ENCODE data around the gene PLCB4. TPM values are rescaled to one million over a fixed set of nuclear protein-coding genes. Genes with fewer than 3 reads are reported as not detected.

The PLCB4 gene
- total RNA-seq, 2 experiments from 2014 or later = not detected

- Histone ChIP-seq H3K4me2 (ENCODE audit: low read length) (no peak overlapping the region), H3K79me2 (ENCODE audit: insufficient read depth, low read depth, low read length) (no peaks in the 10 kb centered on the region), H4K20me1 (ENCODE audit: insufficient read depth, low read length) (no peaks in the 10 kb centered on the region), H3K9me3 (ENCODE audit: low read length) (no peaks in the 10 kb centered on the region), H3K36me3 (ENCODE audit: insufficient read depth, low read length) (no peaks in the 10 kb centered on the region), H3K4me1 (ENCODE audit: insufficient read depth, low read length, poor library complexity, severe bottlenecking) (no peaks in the 10 kb centered on the region), H3K27ac (ENCODE audit: low read depth, low read length, poor library complexity, severe bottlenecking) (no peak overlapping the region), H3K4me3 (ENCODE audit: low read depth, low read length, poor library complexity, severe bottlenecking) (no peak overlapping the region), H3K9me2 (ENCODE audit: insufficient read depth, low read length) (no peaks in the 10 kb centered on the region), H2AFZ (ENCODE audit: low read length) (no peak overlapping the region)
- BruUV-seq (replicated peaks) = no TSS peak
- TF ChIP-seq CTCF (conservative IDR thresholded peaks at IDR 0.05; ENCODE audit: low read length) (no peak), EZH2phosphoT487 (IDR thresholded peaks at IDR 0.05; ENCODE audit: borderline replicate concordance, low read depth, low read length) (no peak)
- intact Hi-C loops (cut with micrococcal nuclease; ENCODE audit: unreplicated experiment) = no loop called here
- no peak for DNase-seq (ENCODE audit: low spot score)
- ChIA-PET POLR2A (no interaction called here), CTCF (ENCODE audit: unreplicated experiment) (no interaction called here)
Measured at GRCh38 chr20:9241232-9241692, 172.4 kb downstream of the PLCB4 start.

DNA sequence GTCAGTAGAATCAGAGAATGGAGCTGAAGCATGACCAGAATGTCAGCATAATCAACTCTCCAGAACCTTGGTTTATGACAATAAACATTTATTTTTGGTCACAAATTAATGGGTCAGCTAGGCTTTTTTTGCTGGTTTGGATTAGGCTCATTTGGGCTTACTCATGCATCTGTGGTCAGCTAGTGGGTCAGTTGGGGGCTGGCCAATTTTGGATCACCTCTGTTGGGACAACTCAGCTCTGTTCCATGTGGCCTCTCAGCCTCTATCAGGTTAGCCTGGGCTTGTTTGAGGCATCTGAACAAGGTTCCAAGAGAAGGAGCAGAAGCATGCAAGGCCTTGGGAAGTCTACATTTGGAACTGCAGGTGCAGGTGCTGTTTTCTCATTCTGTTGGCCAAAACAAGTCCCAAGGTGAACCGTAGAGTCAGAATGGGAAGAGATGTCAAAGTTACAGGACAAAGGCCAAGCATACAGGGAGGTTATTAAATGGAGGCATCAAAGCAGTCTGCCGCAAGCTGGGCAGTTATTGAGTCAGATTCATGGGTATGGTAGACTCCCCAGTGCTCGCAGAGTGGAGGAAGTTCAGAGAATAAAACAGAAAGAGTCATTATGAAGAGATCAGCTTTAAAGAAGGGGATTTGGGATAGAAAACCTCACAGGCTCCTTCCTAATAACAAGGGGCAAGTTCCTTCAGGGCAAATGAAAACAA, 173.0 kb downstream of the PLCB4 start:
- ChIA-PET CTCF (ENCODE audit: unreplicated experiment) (no interaction called here), POLR2A (interaction anchor here (1.0 kb wide), 1 partner anchor 12 kb away, joined by 3 read pairs; no protein-coding TSS in a partner anchor)
- H3K79me2 ChIP-seq (ENCODE audit: insufficient read depth, low read depth, low read length) = no peaks in the 10 kb centered on the region
- no peak overlapping the region for H3K27ac ChIP-seq (ENCODE audit: low read depth, low read length, poor library complexity, severe bottlenecking)
- no peaks in the 10 kb centered on the region for H3K4me1 ChIP-seq (ENCODE audit: insufficient read depth, low read length, poor library complexity, severe bottlenecking)
- TF ChIP-seq EZH2phosphoT487 (IDR thresholded peaks at IDR 0.05; ENCODE audit: borderline replicate concordance, low read depth, low read length) (no peak), CTCF (conservative IDR thresholded peaks at IDR 0.05; ENCODE audit: low read length) (no peak)
- DNase-seq (ENCODE audit: low spot score) = no peak
- H3K9me3 ChIP-seq (ENCODE audit: low read length) = no peaks in the 10 kb centered on the region
- H3K9me2 ChIP-seq (ENCODE audit: insufficient read depth, low read length) = no peaks in the 10 kb centered on the region
- no peak overlapping the region for H3K4me2 ChIP-seq (ENCODE audit: low read length)
- intact Hi-C loops (cut with micrococcal nuclease; ENCODE audit: unreplicated experiment) = no loop called here
- no peaks in the 10 kb centered on the region for H4K20me1 ChIP-seq (ENCODE audit: insufficient read depth, low read length)
- no peak overlapping the region for H3K4me3 ChIP-seq (ENCODE audit: low read depth, low read length, poor library complexity, severe bottlenecking)
- BruUV-seq (replicated peaks) = no TSS peak
- no peak overlapping the region for H2AFZ ChIP-seq (ENCODE audit: low read length)
- no peaks in the 10 kb centered on the region for H3K36me3 ChIP-seq (ENCODE audit: insufficient read depth, low read length)

DNA sequence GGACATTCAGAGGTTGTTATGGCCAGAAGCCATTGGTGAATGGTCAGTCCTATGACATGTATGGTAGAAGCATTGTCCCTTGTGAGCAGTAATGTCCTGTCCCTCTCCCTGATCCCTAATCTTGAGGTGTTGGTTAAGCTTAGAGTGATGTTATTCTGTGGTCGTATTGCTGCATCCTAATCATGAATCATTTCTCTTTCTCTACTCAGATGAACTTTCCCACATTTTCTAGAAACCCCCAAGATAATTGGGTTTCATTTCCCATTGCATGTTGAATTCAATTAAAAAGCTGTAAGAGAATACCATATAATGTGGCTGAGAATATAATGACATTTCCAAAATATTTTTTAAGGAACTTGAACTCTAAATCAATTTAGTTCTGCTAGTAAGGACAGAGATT, 175.1 kb downstream of the PLCB4 start:
- H3K36me3 ChIP-seq (ENCODE audit: insufficient read depth, low read length) = no peaks in the 10 kb centered on the region
- no peaks in the 10 kb centered on the region for H3K9me2 ChIP-seq (ENCODE audit: insufficient read depth, low read length)
- TF ChIP-seq EZH2phosphoT487 (IDR thresholded peaks at IDR 0.05; ENCODE audit: borderline replicate concordance, low read depth, low read length) (no peak), CTCF (conservative IDR thresholded peaks at IDR 0.05; ENCODE audit: low read length) (no peak)
- intact Hi-C loops (cut with micrococcal nuclease; ENCODE audit: unreplicated experiment) = no loop called here
- no peaks in the 10 kb centered on the region for H4K20me1 ChIP-seq (ENCODE audit: insufficient read depth, low read length)
- no peak overlapping the region for H3K27ac ChIP-seq (ENCODE audit: low read depth, low read length, poor library complexity, severe bottlenecking)
- no TSS peak for BruUV-seq (replicated peaks)
- no peaks in the 10 kb centered on the region for H3K4me1 ChIP-seq (ENCODE audit: insufficient read depth, low read length, poor library complexity, severe bottlenecking)
- no peaks in the 10 kb centered on the region for H3K9me3 ChIP-seq (ENCODE audit: low read length)
- DNase-seq (ENCODE audit: low spot score) = no peak
- ChIA-PET POLR2A (interaction anchor here (0.6 kb wide), 1 partner anchor 229 kb away, joined by 3 read pairs; no protein-coding TSS in a partner anchor), CTCF (ENCODE audit: unreplicated experiment) (no interaction called here)
- no peak overlapping the region for H3K4me2 ChIP-seq (ENCODE audit: low read length)
- no peaks in the 10 kb centered on the region for H3K79me2 ChIP-seq (ENCODE audit: insufficient read depth, low read depth, low read length)
- H3K4me3 ChIP-seq (ENCODE audit: low read depth, low read length, poor library complexity, severe bottlenecking) = no peak overlapping the region
- no peak overlapping the region for H2AFZ ChIP-seq (ENCODE audit: low read length)

Measured in OCI-LY7 (cell line).